ENCODE measurements around the gene PTPN11.
"Not testable (repeated sequence)": the region's sequence is repeated elsewhere in the genome, so short reads cannot be mapped to it uniquely, and the experiment has no call there.

DNA sequence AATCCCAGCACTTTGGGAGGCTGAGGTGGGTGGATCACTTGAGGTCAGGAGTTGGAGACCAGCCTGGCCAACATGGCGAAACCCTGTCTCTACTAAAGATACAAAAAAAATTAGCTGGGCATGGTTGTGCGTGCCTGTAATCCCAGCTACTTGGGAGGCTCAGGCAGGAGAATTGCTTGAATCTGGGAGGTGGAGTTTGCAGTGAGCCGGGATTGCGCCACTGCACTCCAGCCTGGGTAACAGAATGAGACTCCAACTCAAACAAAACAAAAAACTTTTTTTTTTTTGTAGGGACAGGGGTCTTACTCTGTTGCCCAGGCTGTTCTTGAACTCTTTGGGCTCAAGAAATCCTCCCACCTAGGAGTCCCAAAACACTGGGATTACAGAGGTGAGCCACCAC, 3.3 kb upstream of the PTPN11 start:
- TF ChIP-seq, protein P1, sequence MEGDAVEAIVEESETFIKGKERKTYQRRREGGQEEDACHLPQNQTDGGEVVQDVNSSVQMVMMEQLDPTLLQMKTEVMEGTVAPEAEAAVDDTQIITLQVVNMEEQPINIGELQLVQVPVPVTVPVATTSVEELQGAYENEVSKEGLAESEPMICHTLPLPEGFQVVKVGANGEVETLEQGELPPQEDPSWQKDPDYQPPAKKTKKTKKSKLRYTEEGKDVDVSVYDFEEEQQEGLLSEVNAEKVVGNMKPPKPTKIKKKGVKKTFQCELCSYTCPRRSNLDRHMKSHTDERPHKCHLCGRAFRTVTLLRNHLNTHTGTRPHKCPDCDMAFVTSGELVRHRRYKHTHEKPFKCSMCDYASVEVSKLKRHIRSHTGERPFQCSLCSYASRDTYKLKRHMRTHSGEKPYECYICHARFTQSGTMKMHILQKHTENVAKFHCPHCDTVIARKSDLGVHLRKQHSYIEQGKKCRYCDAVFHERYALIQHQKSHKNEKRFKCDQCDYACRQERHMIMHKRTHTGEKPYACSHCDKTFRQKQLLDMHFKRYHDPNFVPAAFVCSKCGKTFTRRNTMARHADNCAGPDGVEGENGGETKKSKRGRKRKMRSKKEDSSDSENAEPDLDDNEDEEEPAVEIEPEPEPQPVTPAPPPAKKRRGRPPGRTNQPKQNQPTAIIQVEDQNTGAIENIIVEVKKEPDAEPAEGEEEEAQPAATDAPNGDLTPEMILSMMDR (IDR thresholded peaks at IDR 0.05; ENCODE audit: low read depth, low read length): not testable (repeated sequence)
- not testable (repeated sequence) for TF ChIP-seq MYC (IDR thresholded peaks at IDR 0.05; ENCODE audit: low read depth, low read length); POLR2A (IDR thresholded peaks at IDR 0.05; ENCODE audit: extremely low read depth, insufficient read length)
- TF ChIP-seq, protein P2, sequence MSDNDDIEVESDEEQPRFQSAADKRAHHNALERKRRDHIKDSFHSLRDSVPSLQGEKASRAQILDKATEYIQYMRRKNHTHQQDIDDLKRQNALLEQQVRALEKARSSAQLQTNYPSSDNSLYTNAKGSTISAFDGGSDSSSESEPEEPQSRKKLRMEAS (IDR thresholded peaks at IDR 0.05; ENCODE audit: low read depth, low read length): not testable (repeated sequence)
